ENCODE results near the gene CHAMP1.

DNA sequence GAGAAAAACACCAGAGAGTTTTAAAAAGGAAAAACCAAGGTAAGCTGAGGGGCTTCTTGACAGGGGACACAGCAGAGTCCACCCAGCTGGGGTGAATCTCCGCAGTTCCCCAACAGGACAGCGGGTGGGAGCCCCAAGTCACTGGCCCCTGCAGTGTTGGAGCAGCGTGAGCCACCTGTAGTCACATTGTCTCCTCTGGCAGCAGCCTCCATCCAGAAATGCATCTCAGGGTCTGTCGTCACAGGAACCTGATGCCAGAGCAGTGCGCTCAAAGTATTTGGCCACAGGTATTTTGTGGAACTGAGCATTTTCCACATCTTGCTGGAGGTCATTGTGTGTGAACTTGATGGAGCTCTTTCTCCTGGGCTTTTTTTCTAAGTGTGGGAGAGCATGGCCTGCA, 24.7 kb downstream of the CHAMP1 start:
- TF ChIP-seq EZH2 (IDR thresholded peaks at IDR 0.05; ENCODE audit: low read depth) (no peak), CTCF (conservative IDR thresholded peaks at IDR 0.05) (no peak)
